HG03039 (cell line): ENCODE measurements around the gene MYLK4.

Source experiments
- ATAC-seq: cut with Tn5 transposase; IDR thresholded peaks from one replicate; pipeline ENCODE4 v1.9.1; 2021; ENCODE audit warnings: mild to moderate bottlenecking, moderate library complexity; ENCODE audit not compliant: unreplicated experiment

MYLK4 gene

DNA sequence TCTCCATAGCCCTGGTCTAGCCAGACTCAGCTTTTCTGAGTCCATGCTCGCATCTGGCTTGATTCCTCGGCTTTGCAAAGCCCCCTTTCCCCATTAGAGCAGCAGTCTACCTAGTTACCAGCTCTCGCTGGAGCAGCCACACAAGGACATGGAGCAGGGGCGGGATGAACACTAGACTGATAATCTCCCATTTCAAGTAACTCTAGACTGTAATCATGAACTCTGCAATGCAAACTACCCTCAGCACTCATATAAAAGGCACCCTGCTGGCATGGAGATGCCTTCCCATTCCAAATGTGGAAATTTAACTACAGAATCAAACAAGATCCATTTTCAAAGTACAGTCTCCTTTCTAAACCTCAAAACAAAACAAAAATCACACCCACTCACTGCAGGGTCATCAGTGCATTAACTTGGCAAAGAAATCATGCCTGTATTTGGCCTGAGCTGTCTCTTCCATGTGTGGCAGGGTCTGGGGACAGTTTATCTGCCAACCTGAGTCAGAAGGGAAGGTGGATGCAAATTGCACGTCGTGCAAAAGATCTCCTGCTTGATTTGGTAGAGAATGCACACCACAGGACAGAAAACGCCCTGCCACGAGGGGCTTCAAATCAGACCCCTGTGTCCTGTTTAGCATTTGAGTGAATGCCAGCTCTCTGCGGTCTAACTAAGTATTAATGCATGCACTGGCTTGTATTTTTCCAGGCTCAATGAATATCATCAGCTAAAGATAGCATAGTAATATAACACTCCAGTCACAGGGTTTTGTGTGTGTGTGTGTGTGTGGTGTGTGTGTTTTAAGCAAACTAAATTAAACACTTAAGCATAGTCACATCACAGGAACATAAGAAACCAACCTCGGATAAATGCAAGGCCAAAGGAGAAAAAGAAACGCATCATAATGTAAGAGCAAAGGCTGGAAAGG, 85.3 kb downstream of the MYLK4 start:
- no peak for ATAC-seq

DNA sequence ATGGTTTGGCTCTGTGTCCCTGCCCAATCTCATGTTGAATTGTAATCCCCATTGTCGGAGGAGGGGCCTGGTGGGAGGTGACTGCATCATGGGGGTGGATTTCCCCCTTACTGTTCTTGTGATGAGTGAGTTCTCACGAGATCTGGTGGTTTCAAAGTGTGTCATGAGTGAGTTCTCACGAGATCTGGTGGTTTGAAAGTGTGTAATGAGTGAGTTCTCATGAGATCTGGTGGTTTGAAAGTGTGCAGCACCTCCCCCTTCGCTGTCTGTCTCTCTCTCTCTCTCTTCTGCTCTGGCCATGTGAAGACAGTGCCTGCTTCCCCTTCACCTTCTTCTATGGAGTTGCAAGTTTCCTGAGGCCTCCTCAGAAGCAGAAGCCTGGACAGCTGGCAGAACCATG, 87.6 kb downstream of the MYLK4 start:
- ATAC-seq, result no peak

DNA sequence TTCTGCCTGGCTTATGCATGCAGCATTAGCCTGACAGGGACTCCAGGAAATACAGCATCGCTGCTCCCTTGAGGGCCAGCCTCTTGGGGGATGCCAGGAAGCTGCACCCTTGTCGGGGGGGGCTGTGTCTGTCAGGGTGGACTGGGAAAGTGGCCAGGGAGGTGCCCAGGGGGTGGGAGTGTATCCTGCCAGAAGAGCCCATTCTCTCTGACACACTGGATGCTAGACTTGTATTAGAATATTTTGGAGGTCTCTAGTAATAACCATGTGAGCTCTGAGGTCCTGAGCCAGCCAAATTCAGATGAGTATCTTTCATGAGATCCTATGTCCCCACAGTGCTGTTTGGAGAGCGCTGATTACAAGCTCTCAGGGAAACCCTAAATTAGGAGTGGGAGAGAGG, 89.1 kb downstream of the MYLK4 start:
- ATAC-seq, result no peak

DNA sequence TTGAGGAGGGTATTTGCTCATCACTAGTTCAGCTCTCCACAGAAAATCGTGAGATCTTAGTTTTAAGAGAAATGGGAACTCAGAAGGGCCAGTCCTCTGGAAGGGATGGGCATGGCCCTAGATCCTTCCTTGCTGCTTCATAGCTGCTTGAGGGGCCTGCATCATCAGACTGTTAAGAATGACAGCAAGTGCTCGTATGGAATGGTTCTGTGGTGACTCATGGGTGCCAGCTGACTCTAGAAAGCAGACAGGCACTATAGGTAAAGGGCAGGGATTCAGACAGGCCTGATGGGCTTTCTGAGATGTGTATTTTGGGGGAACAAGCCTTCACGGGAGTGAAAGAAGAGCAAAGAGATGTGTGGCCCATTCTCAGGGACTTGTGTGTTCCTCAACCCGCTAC, 90.8 kb downstream of the MYLK4 start:
- ATAC-seq, result no peak

DNA sequence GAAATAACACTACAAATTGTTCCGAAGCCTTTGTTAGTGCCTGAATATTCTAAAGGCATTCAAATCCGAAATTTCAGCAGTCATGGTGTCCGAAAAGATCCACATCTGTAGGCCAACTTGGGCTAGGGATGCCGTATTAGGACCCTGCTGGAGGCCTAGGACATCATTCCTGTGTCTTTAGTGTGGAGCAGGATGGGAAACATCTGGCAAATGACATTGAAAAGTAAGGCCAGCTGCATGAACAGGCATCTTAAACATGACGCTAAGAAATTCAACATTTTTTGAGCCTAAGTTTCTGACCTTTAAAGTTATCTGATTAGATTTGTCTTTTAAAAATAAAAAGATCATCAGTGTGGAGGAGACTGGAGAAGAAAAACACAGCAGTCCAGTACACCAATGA, 91.3 kb downstream of the MYLK4 start:
- no peak for ATAC-seq

DNA sequence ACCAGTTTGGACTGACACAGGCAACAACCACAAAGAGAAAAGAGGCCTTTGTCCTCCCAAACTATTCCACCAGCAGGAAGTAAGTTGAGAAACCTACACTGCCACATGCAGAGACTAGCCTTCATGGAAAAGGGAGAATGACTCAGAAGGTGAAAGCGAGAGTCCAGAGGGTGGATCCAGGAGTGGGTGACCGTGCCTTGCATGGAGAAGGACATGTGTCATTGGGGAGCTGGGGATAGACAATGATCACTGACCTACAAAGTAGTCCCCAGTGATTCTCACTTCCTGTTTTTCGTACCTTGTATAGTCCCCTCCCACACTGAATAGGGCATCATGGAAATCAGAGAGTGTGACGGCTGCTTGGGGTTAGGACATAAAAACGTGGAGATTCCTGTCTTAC, 91.9 kb downstream of the MYLK4 start:
- ATAC-seq, result peak; percentile 70

DNA sequence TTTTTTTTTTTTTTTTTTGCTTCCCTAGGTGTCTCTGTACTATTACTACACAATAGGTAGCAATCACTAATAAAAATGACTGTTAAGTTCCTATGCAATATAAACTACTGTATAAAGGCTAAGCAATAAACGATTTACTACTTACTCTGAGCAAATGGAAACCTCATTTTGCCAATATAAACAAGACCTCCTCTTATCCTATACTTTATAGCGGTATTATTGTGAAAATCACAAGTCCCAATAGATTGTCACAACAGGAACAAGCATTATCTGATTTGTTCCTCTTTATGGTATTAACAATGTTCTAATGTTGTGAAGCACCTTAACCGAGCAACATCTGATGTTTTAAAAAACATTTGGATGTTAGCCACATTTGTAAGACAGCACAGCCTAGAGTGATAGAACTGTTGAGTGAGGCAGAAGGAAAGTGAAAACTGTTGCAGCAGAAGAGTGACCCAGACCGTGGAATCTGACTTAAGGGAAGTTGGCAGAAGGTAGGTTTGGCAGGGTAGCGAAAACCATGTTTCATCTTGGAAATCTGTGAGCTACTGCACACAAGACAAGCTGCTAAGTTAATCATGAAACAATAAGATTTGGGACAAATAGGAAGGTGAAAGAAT, 94.2 kb downstream of the MYLK4 start:
- ATAC-seq, result no peak

DNA sequence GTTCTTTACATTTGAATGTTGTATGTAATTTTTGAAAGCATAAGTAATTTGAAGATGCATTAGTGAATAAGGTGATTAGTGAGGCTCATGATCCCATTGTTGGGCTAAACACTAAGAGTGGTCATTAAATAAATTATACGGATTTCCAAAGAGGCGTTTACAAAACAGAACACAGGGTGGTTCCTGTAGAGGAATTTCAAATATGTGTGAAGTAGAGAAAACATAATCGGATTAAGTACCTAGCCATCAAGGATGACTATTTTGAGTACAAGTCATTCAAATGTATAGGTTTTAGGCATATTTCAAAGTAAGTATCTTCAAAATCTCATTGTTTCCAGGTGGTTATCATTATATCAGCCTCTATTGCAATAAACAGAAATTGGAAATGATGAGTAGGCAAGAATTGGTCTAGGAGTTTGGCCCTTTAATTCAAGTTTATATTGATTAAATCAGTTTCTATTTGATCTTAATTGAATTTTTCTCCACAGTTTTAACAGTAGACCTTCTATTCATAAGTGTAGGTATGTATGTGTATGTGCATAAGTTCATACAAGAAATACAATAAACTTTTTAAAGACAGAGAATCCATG, 94.8 kb downstream of the MYLK4 start:
- ATAC-seq, result no peak

DNA sequence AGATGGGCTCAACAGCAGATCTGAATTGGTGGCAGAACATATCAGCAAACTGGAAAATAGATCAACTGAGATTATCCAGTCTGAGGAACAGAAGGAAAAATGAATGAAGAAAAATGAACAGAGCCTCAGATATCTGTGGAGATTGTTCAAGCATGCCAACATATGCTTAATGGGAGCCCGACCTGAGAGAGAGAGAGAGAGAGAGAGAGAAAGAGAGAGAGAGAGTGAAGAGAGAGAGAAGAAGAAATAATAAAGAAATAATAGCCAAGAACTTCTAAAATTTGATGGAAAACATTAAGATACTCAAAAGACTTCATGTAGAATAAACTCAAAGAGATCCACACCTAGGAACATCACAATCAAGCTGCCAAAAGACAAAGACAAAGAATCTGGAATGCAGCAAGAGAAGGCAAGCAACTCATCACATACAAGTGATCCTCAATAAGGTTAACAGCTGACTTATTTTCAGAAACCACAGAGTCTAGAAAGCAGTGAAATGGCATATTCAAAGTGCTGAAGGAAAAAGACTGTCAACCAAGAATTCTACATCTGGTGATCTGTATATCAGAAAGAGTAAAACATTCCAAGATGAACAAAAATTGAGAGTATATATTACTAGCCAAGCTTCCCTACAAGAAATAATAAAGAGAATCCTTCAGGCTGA, 97.2 kb downstream of the MYLK4 start:
- no peak for ATAC-seq

DNA sequence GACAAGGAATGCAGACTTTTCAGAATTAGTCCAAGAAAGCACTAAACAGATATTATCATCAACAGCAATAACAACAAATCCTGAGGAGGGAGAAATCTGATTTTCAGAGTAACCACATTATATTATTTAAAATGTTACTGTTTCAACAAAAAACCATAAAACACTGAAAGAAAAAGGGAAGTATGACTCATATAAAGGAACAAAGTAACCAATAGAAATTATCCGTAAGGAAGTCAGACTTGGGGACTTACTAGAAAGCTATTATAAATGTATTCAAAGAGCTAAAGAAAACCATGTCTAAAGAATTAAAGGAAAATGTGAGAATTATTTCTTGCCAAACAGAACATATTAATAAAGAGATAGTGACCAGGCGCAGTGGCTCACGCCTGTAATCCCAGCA, 98.1 kb downstream of the MYLK4 start:
- ATAC-seq, result no peak

DNA sequence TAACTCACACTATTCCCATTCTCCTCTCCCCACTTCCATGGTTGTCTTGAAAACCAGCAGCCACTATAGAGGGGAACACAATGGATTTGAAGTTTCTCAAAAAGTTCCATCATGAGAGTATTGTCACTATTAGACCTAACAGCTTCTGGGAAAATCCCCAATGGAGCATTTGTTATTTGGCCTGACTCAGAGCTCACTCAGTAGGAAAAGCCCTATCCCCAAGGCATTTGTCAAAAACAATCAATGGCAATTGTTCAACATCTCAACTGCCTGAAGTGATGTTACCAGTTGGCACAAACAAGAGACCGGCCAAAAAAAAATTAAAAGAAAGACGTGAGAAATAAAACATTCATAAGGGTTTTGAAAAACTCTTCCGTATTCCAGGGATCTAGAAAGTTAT, 98.8 kb downstream of the MYLK4 start:
- ATAC-seq, result no peak

DNA sequence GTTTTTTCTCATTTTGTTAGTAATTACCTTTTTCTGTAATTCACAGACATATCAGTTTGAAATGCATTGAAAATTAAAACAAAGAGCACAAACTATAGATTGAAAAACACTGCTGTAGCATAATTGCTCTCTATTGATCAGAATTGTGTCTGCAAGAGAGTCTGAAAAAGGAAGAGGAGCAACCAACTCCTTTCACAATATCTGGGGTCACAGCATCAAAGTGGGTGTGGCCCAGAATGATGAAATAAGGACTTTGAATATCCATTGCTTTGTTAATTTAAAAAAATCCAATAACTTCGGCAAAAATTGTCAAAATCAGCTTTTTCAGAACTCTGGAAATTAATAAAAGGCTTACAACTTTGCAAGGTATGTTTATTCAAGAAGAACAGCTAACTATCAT, 99.2 kb downstream of the MYLK4 start:
- ATAC-seq, result no peak

DNA sequence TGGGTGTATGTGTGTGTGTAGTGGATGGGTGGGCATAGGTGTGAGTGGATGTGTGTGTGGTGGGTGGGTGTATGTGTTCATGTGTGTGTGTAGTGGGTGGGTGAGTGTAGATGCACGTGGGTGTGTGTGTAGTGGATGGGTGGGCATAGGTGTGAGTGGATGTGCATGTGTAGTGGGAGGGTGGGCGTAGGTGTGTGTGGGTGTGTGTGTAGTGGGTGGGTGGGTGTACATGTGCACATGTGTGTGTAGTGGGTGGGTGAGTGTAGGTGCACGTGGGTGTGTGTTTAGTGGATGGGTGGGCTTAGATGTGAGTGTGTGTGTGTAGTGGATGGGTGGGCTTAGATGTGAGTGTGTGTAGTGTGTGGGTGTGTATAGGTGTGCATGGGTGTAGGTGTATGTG, 104.4 kb downstream of the MYLK4 start:
- ATAC-seq, result no peak

DNA sequence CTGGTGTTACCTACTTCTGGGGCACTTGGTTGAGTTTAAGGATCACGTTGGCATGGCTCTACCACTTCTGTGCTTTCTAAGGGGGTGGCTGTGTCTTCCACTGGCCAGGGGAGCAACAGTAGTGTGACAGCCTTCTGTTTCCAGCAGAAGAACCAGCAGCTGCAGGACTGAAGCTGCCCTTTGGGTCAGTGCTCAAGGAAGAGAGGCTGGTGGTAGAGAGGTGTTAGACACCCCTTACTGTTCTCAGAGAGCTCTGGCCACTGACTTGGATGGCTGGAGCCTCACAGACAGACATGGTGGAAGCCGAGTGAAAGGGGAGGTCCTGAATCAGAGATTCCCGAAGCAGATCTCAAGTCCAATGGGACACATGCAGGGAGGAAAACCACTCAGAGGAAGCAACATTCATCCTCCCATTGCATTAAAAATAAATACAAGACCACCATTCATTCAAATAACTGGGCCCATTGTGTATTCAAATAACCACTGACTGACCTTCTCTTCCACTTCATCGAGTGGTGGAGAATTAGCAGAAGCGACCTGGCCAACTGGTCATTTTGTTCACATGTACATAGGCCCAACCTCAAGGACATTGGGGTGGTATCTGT, 106.7 kb downstream of the MYLK4 start:
- ATAC-seq, result no peak

DNA sequence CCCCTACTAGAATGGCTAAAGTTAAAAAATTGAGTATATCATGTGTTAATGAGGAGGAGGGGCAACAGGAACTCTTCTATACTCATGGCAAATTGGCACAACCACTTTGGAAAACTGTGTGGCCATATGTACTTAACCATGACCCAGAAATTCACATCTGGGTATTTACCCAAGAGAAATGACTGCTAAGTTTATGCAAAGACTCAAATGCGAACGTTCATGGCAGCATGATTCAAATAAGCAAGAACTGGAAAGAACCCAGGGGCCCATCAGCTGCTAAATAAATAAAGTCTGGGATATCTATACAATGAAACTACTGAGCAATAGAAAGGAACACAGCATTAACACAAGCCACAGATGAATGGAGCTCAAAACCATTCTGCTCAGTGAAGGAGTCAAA, 107.6 kb downstream of the MYLK4 start:
- ATAC-seq, result no peak

DNA sequence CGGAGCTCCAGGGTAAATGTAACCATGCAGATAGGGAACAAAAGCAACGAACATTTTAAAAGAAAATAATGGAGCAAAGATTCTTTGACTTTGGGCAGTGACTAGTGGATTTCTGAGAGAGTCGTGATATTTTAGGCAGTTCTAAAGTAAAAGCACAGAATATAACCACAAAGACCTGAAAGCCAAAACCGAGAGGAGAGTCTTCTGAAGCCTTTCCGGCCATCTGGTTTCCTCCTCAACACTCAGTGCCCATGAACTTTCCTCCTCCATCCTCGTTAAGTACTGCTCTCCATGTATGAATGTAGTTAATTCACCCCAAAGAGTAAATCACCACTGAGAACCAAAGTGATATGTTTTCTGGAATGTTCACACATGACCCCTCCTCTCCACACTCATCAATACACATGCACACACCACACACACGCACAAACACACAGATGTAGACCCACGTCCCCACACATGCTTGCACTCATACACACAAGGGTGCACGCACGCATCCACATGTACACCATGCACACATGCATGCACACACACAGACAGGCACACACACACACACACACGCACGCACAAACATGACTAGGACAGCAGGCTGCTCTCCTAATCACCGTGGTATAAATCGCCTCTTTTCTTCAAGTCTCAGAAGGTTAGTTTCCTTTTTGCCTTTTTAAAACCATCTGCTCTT, 109.5 kb downstream of the MYLK4 start:
- ATAC-seq, result no peak

DNA sequence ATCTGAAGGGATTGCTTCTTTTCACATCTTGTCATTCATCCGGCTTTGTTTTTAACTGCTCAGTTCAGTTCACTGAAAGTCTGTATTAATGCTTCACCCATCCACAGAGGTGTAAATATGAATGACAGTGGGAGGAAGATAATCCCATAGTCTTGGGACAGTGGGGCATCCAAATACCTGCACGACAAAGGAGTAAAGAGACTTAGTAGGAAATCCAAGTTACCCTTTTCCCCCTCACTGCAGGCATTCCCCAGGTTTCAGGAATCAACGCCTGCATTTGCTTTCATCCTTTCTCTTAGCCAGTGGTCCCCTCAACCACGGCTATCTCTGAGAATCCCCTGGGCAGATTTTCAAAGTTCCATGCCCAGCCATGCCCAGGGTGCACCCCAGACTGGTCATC, 110.2 kb downstream of the MYLK4 start:
- ATAC-seq, result no peak

DNA sequence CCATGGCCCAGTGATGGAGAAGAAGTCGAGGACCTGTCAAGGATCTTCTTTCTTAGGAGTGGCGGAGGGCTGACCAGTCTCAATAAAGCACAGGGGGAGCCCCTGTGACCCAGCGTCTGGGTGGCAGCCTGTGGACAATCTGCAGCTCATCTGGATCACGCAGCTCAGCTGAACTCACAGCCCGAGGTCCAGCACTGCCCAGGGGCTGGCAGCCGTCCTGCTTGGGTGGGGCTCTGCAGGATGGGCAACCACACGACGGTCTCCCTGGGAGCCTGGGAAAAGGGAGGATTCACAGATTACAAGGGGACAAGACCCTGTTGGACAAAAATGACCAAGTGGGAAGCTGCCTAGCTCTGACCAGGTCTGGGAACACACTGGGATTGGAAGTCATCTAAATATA, 110.8 kb downstream of the MYLK4 start:
- ATAC-seq, result no peak

DNA sequence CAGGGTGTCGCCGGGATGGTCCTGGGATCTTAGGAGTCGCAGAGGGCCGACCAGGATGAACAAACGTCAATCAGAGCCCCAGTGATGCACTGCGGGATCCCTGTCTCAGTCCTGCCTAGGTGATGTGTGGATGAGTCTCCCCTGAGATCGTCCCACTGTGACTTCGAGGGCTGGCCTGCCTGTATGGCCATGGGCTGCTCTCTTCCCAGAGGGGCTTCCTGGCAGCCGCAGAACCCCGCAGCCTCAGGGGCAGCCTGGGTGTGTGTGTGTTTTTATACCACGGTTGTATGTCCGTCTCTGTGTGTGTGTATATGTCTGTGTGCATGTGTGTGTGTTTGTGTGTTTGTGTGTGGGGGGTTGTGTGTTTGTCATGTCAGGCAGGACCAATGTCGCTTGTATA, 111.6 kb downstream of the MYLK4 start:
- ATAC-seq, result no peak

DNA sequence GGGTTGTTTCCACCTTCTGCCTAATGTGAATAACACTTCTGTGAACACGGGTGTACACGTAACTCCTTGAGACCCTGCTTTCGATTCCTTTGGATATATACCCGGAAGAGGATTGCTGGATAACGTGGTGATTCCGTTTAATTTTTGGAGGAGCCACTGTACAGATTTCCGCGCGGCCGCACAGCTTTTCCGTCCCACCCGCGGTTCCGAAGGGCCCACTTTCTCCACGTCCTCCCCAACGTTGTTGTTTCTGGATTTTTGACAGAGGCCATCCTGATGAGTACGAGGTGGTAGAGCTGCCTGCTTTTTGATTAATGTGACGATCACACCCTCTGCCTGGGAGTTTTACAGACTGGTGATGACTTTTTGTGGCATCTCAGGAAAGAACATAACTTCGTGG, 114.0 kb downstream of the MYLK4 start:
- no peak for ATAC-seq

DNA sequence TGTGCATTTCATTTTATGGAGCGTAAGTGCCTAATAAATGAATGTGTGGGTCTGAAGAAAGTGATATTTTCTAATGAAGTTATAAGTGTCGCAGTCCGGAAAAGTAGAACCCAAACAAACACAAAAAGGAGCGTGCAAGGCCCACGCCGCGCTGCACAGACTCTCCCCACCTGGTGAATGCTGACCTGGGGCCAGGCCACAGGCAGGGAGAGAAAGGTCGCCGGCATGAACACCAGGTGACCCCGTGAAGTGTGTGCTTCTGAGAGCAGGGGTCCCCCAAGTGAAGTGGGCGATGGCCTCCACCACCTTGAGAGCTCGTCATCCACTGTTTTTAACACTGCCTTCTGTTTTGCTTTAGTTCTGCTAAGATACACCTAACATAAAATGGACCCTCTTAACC, 114.8 kb downstream of the MYLK4 start:
- no peak for ATAC-seq
